Amniotic epithelial cell (primary cell): Measurements from ENCODE around the gene OR51I1.
A peak's percentile ranks its signal among the peaks of the same experiment; 100 is the strongest.

Experiments
- DNase-seq: peaks from one replicate; pipeline ENCODE4 v3.0.0-alpha.2; 2010; ENCODE audit warnings: low read depth

Gene OR51I1, protein sequence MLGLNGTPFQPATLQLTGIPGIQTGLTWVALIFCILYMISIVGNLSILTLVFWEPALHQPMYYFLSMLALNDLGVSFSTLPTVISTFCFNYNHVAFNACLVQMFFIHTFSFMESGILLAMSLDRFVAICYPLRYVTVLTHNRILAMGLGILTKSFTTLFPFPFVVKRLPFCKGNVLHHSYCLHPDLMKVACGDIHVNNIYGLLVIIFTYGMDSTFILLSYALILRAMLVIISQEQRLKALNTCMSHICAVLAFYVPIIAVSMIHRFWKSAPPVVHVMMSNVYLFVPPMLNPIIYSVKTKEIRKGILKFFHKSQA

DNA sequence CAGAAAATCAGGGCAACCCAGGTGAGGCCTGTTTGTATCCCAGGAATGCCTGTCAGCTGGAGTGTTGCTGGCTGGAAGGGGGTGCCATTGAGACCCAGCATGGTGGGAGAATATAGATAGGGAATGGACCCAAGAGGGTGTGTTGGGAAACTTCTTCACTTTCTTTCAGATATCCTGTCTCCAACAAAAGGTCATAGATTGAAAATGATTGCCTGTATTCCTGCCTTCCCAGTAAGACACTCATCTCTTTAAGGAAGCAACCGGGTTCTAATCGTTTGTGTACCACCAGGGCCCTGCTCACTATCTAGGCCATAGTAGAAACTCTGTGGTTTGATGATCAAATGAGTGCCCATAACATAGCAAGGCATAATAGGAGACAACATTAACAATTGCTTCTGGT is at the start of gene OR51I1:
Gene OR51I1, minus strand, starts transcription at position 101 of the 400 bp plus-strand sequence. Its CDS starts 0 bp downstream, at position 101.
- no peak for DNase-seq

GRCh38 chr11:5489576-5490357 is 48.5 kb upstream of the OR51I1 start:
- DNase-seq, result no peak

DNA sequence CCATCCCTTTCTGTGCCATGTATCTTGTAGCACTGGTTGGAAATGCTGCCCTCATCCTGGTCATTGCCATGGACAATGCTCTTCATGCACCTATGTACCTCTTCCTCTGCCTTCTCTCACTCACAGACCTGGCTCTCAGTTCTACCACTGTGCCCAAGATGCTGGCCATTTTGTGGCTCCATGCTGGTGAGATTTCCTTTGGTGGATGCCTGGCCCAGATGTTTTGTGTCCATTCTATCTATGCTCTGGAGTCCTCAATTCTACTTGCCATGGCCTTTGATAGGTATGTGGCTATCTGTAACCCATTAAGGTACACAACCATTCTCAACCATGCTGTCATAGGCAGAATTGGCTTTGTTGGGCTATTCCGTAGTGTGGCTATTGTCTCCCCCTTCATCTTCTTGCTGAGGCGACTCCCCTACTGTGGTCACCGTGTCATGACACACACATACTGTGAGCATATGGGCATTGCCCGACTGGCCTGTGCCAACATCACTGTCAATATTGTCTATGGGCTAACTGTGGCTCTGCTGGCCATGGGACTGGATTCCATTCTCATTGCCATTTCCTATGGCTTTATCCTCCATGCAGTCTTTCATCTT is 47.6 kb upstream of the OR51I1 start:
- no peak for DNase-seq

DNA sequence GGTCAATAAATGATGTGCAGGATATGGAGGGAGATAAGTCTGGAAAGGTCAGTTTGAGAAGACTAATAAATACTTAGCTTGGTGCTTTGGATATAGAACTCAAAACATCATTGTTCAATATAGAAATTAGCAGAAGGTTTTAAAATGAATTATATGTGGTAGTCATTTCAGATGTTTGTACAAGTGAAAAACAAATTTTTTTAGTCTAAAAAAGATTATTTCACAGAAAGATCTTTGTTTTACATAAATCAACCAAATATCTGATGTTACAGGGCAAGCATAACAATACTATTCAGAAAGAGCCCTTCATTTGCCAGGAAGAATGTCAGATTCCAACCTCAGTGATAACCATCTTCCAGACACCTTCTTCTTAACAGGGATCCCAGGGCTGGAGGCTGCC is 47.1 kb upstream of the OR51I1 start, which contains the start of gene OR52D1:
Gene OR52D1, plus strand, starts transcription at position 301 of the 400 bp plus-strand sequence. Its CDS starts 22 bp downstream, at position 323.
- DNase-seq, result no peak

GRCh38 chr11:5486421-5486820 is 45.1 kb upstream of the OR51I1 start:
- peak; percentile 1 for DNase-seq

- no peak for DNase-seq
These were observed 44.7 kb upstream of the OR51I1 start for GRCh38 chr11:5486003-5486402.

DNA sequence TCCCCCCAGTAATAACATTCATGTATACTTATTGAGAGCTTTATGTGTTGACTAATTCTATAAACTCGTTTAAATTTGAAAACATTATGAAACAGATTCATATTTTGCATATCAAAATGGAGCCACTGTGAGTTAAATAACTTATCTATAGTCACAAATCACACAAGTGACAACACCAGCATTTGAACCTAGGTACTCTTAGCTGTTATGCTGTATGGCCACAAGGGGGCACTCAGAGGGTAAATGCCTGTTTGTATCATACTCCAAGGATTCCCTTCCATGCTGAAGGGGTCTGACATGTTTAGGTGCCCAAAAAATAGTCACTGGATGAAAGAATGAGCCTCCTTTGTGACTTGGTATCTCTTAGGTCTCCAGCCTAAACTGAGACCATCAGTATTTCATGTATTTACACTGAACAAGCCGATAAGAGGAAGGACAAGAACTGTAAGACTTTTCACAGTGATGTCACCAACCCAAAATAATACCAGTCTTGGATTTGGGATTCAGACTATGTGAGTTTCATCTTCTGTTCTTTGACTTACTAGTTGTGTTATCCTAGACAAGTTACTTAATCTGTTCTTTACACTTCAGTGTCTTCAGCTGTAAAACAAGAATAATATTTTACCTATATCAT is 35.0 kb upstream of the OR51I1 start:
- DNase-seq, result peak; percentile 43

- no peak for DNase-seq
These were observed 32.6 kb upstream of the OR51I1 start for GRCh38 chr11:5473921-5474320.

- no peak for DNase-seq
These were observed 26.2 kb upstream of the OR51I1 start for GRCh38 chr11:5467527-5467926.

GRCh38 chr11:5460983-5461621 is 19.8 kb upstream of the OR51I1 start:
- no peak for DNase-seq

DNA sequence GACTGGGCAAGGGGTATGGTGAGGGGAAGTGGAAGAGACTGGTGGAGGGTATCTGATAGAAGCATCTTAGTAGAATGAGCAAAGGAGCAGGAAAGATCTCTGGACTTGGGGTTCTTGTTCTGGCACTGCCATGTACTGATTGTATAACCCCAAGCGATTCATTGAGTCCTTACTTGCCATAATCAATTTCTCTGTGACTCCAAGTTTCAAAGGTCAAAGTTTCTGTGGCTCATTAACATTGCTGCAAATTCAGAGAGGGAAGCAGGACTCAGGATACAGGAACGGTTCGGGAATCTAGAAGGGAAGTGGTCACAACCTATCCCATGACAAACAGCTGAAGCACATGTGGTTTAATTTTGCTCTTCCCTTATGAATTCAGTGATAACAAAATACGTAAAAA is 8.1 kb upstream of the OR51I1 start:
- no peak for DNase-seq

DNA sequence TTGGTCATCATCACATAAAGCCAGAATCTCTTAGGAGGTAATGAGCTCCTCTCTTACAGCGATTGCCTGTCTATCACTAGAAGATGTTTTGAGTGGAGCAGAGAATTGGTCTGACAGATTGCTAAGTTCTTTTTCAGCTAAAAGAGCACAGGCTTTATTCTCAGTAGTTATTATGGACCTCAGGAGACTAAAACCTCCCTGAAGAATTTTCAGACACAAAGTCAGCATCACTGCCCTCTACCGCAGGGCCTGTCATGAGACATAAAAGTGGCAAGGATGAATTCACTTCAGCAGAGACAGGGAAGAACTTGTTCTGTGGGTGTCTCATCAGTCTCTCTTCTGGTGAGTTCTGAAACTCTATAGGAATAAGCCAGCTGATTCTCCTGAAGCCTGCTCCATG is 7.7 kb upstream of the OR51I1 start, which contains the start of gene OR51I2:
Gene OR51I2, plus strand, starts transcription at position 301 of the 400 bp plus-strand sequence. CDS start 4,166 bp downstream, outside the sequence.
- DNase-seq, result no peak

GRCh38 chr11:5443835-5444393 is 2.6 kb upstream of the OR51I1 start:
- no peak for DNase-seq

DNA sequence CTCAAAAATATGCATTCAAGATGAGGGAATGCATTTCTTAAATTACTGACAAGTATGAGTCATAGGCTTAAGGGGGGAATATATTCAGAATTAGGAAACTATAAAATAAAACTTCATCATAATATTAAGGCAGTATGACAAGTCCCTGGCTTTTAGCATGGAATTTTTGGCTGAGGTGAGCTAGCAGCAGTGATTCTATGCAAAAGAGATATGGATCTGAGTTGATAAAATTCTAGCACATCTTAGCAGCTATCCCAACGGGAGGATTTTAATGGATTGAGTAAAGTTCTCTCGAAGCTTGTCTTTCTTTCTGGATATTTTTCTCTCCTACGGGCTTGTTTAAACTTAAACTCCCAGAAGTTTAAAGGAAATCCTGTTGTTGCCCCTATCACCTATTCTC is 18.2 kb downstream of the OR51I1 start:
- DNase-seq, result no peak

DNA sequence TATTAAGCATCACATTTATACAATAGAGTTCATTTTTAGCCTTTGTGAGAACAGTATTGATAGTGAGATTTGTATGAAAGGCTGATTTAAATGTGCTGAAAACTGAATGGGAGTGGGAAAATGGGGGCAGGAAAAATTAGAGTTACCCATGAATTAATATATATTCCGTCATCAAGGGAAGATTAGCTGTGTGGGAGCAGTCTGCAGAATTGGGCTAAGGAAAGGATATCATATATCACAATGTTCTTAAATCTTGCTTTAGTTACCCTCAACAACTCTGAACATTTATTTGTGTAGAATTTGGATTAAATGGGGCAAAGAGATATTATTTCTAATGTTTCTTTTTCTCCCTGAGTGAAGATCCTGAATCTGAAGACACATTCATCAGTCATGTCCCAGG is 19.5 kb downstream of the OR51I1 start, which contains the start of gene OR51Q1:
Gene OR51Q1, plus strand, starts transcription at position 301 of the 400 bp plus-strand sequence. Its CDS starts 90 bp downstream, at position 391.
- no peak for DNase-seq

GRCh38 chr11:5420993-5421392 is 20.3 kb downstream of the OR51I1 start:
- no peak for DNase-seq

DNA sequence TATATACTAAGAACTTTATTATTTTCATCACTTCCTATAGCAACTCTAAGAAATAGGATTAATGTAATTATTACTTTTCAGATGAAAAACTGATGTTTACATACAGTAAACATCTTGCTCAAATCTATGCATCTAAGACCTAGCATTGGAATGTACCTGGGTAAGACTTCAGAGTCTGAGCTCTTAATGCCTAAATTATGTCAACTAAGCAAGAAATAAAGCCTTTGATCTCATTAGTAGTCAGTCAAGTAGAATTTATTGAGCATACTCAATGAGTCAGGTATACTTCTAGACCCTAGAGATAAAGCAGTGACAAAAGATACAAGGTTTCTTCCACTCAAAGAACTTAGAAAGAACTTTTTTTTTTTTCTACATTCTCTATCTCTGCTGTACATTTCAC is 36.1 kb downstream of the OR51I1 start:
- no peak for DNase-seq

DNA sequence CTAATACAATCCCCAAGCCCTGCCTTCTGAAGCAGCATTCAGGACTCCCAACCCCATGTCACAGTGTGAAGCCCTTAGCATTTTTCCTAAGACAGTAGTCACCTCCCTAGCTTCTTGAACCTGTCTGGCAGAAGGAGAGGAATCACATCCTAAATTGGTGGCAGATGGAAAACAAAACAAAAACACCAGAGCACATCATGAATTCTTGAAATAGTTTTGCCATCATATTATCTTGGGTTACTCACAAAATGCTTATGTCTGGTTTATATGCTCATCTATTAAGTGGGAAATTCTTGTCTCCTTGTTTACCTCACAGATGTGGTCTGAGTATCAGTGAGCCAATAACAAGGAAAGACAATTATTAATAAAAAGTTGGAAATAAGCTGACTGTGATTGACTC is 42.4 kb downstream of the OR51I1 start:
- DNase-seq, result no peak

DNA sequence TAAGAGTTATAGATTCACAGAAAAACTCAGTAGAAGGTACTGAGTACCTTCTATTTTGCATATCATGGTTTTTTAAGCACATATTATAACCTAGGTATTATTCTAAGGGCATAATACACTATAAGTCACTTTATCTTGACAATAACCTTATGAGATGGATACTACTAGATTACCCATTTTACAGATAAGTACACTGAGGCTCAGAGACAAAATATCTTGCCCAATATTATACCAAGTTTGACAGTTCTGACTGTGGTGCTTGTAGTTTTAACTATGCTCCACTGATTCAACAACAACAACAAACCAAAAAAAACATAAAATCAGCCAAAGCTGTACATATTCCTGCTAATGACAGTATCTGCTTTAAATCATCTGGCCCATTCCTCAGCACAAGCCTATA is 47.2 kb downstream of the OR51I1 start:
- no peak for DNase-seq
